Liver (tissue), 9 donors: Measurements from ENCODE around the gene BICRA. TPM values are rescaled to one million over a fixed set of nuclear protein-coding genes. Genes with fewer than 3 reads are reported as not detected.

Source experiments
- DNase-seq: peaks from one replicate; pipeline ENCODE4 v3.0.0-alpha.2; 2017; ENCODE audit warnings: low spot score
- H3K27ac ChIP-seq, 2 donors: one replicate each; pipeline ENCODE4 v1.7.0; 2013; ENCODE audit warnings: inconsistent platforms in 2 of 2, low read length in 2 of 2, control low read depth in 1 of 2, low read depth in 1 of 2, mild to moderate bottlenecking in 1 of 2
- H3K27me3 ChIP-seq, 4 donors: one replicate each; pipeline versions ENCODE4 v1.6.1 to v1.7.0; 2013; ENCODE audit warnings: low read length in 3 of 4, inconsistent platforms in 1 of 4, mild to moderate bottlenecking in 1 of 4, moderate library complexity in 1 of 4; ENCODE audit not compliant: control insufficient read depth in 4 of 4, insufficient read depth in 4 of 4
- H3K36me3 ChIP-seq, 4 donors: one replicate each; pipeline versions ENCODE4 v1.6.1 to v1.7.0; 2013; ENCODE audit warnings: low read length in 3 of 4, mild to moderate bottlenecking in 3 of 4, low read depth in 1 of 4, moderate library complexity in 1 of 4; ENCODE audit not compliant: control insufficient read depth in 4 of 4, insufficient read depth in 3 of 4
- H3K4me1 ChIP-seq, 4 donors: one replicate each; pipeline versions ENCODE4 v1.6.1 to v1.7.0; 2013; ENCODE audit warnings: low read length in 3 of 4, mild to moderate bottlenecking in 3 of 4, moderate library complexity in 1 of 4; ENCODE audit not compliant: control insufficient read depth in 4 of 4, insufficient read depth in 4 of 4
- H3K4me3 ChIP-seq, 3 donors: one replicate each; pipeline versions ENCODE4 v1.6.1 to v1.7.0; 2013; ENCODE audit warnings: low read length in 3 of 3, control low read depth in 1 of 3, low read depth in 1 of 3, mild to moderate bottlenecking in 1 of 3
- H3K9ac ChIP-seq, 2 donors: one replicate each; pipeline ENCODE4 v1.7.0; 2013; ENCODE audit warnings: low read length in 2 of 2, mild to moderate bottlenecking in 2 of 2, moderate library complexity in 2 of 2, control low read depth in 1 of 2, low read depth in 1 of 2
- H3K9me3 ChIP-seq, 4 donors: one replicate each; pipeline versions ENCODE4 v1.6.1 to v1.7.0; 2013; ENCODE audit warnings: low read length in 3 of 4; ENCODE audit not compliant: control insufficient read depth in 4 of 4
- ATF3 ChIP-seq: IDR thresholded peaks from 2 replicates; pipeline ENCODE4 v1.6.1; 2016; ENCODE audit warnings: antibody characterized with exemption
- CTCF ChIP-seq: fragments of 150-350 bp; IDR thresholded peaks from 2 replicates; pipeline ENCODE4 v1.5.1; 2017; ENCODE audit warnings: improper control_type of control experiment, low read depth, low read length; ENCODE audit not compliant: missing input control
- EGR1 ChIP-seq, 2 donors: IDR thresholded peaks; 2 replicates each; pipeline ENCODE4 v1.6.1; 2016 to 2018; ENCODE audit warnings: antibody characterized with exemption in 2 of 2, low read depth in 2 of 2
- FOXA1 ChIP-seq: IDR thresholded peaks from 2 replicates; pipeline ENCODE4 v1.6.1; 2016; ENCODE audit warnings: antibody characterized with exemption
- FOXA2 ChIP-seq: IDR thresholded peaks from 2 replicates; pipeline ENCODE4 v1.6.1; 2016; ENCODE audit warnings: antibody characterized with exemption
- GABPA ChIP-seq, 2 donors: IDR thresholded peaks in 1 of 2; conservative IDR thresholded peaks in 1 of 2; 2 replicates each; pipeline ENCODE4 v1.6.1; 2016; ENCODE audit warnings: antibody characterized with exemption in 2 of 2, mild to moderate bottlenecking in 1 of 2, moderate library complexity in 1 of 2
- HNF4A ChIP-seq, 2 donors: conservative IDR thresholded peaks; 2 replicates each; pipeline ENCODE4 v1.6.1; 2016; ENCODE audit warnings: antibody characterized with exemption in 2 of 2, mild to moderate bottlenecking in 2 of 2
- HNF4G ChIP-seq: IDR thresholded peaks from 2 replicates; pipeline ENCODE4 v1.6.1; 2016; ENCODE audit warnings: antibody characterized with exemption
- JUND ChIP-seq, 2 donors: IDR thresholded peaks; 2 replicates each; pipeline ENCODE4 v1.6.1; 2016; ENCODE audit warnings: antibody characterized with exemption in 2 of 2
- MAX ChIP-seq: IDR thresholded peaks from 2 replicates; pipeline ENCODE4 v1.6.1; 2016; ENCODE audit warnings: antibody characterized with exemption
- NR2F2 ChIP-seq: IDR thresholded peaks from 2 replicates; pipeline ENCODE4 v1.6.1; 2016; ENCODE audit warnings: antibody characterized with exemption
- RAD21 ChIP-seq, 2 donors: IDR thresholded peaks; 2 replicates each; pipeline ENCODE4 v1.6.1; 2016; ENCODE audit warnings: antibody characterized with exemption in 2 of 2, mild to moderate bottlenecking in 2 of 2
- REST ChIP-seq: IDR thresholded peaks from 2 replicates; pipeline ENCODE4 v1.6.1; 2016; ENCODE audit warnings: antibody characterized with exemption, mild to moderate bottlenecking
- RXRA ChIP-seq, 2 donors: IDR thresholded peaks; 2 replicates each; pipeline ENCODE4 v1.6.1; 2017 to 2018; ENCODE audit warnings: antibody characterized with exemption in 2 of 2, mild to moderate bottlenecking in 1 of 2
- SP1 ChIP-seq: IDR thresholded peaks from 2 replicates; pipeline ENCODE4 v1.6.1; 2018; ENCODE audit warnings: antibody characterized with exemption, mild to moderate bottlenecking
- TAF1 ChIP-seq: conservative IDR thresholded peaks from 2 replicates; pipeline ENCODE4 v1.6.1; 2016; ENCODE audit warnings: antibody characterized with exemption, mild to moderate bottlenecking
- YY1 ChIP-seq: IDR thresholded peaks from 2 replicates; pipeline ENCODE4 v1.6.1; 2016; ENCODE audit warnings: antibody characterized with exemption, mild to moderate bottlenecking
- ZBTB33 ChIP-seq: IDR thresholded peaks from 2 replicates; pipeline ENCODE4 v1.6.1; 2016; ENCODE audit warnings: antibody characterized with exemption
- WGBS: extraction: QIAGEN DNeasy Blood & Tissue Kit; methylation state at CpG from one replicate; pipeline ENCODE4 v1.1.7; 2013; 5-methylcytosine and 5-hydroxymethylcytosine counted together
- polyA plus RNA-seq, 2 donors: library from polyadenylated mRNA; stranded (reverse) in 1 of 2; unstranded in 1 of 2; fragments of 200-250 nt in 1 of 2; fragments of >200 nt in 1 of 2; fragmentation: Nextera tagmentation in 1 of 2; extraction: Ambion mirVana in 1 of 2; gene quantifications; one replicate each; pipeline versions ENCODE4 v1.2.1 to v1.2.3, GENCODE V29; 2013 to 2015
- total RNA-seq, 2 donors: library from RNA; depleted of rRNA; stranded (reverse); fragments of >200 nt; gene quantifications; one replicate each; pipeline ENCODE4 v1.2.3, GENCODE V29; 2014
- donor health status: healthy.
- donor health status: healthy.
- donor health status: healthy.
- donor health status: healthy.
- donor health status: healthy.

Gene BICRA
- total and polyA plus RNA-seq, 4 donors, result 0.63 to 8.9 (median 3.0) TPM

- H3K27ac ChIP-seq, result peak overlapping the region; percentile 65 to 89
- no peak for DNase-seq
- TF ChIP-seq CTCF (no peak), RAD21 (IDR thresholded peaks at IDR 0.05) (no peak), FOXA1 (no peak), GABPA (IDR thresholded peaks at IDR 0.05 in 1 of 2, conservative IDR thresholded peaks at IDR 0.05 in 1 of 2) (no peak)
- WGBS, result 64% methylated on average over 13 of the region's 13 CpGs
- no peak overlapping the region for H3K4me3 ChIP-seq
- H3K27me3 ChIP-seq, result no peaks in the 10 kb centered on the region
- H3K9me3 ChIP-seq, result no peaks in the 10 kb centered on the region
- peaks cover 5 to 20% (median 11%) of the 10 kb centered on the region in 4 donors for H3K4me1 ChIP-seq
- peak overlapping the region in 1 of 2 donors; percentile 45 for H3K9ac ChIP-seq
- H3K36me3 ChIP-seq, result peaks cover 0 to 3% (median 2%) of the 10 kb centered on the region in 4 donors
These were observed 133.7 kb downstream of the BICRA start for GRCh38 chr19:47742634-47743033.

- Histone ChIP-seq H3K4me1 (peaks cover 5 to 20% (median 11%) of the 10 kb centered on the region in 4 donors), H3K27me3 (no peaks in the 10 kb centered on the region), H3K9ac (peak within 1 kb of the TSS; percentile 50 to 73), H3K4me3 (peak within 1 kb of the TSS; percentile 60 to 80 (median 71)), H3K36me3 (peaks cover 8 to 18% (median 10%) of the 10 kb centered on the region in 4 donors), H3K27ac (peak within 1 kb of the TSS; percentile 91 to 98), H3K9me3 (no peaks in the 10 kb centered on the region)
- peak; percentile 78 for TF ChIP-seq TAF1
- no peak for TF ChIP-seq NR2F2
- no peak for TF ChIP-seq JUND (IDR thresholded peaks at IDR 0.05)
- no peak for TF ChIP-seq HNF4G
- TF ChIP-seq FOXA1, result peak; percentile 30
- TF ChIP-seq HNF4A (conservative IDR thresholded peaks at IDR 0.05), result peak in 1 of 2 donors; percentile 13
- peak in 1 of 2 donors; percentile 63 for TF ChIP-seq EGR1 (IDR thresholded peaks at IDR 0.05; ENCODE audit: low read depth in 2 of 2)
- no peak for TF ChIP-seq CTCF
- no peak for TF ChIP-seq RAD21 (IDR thresholded peaks at IDR 0.05)
- TF ChIP-seq ATF3, result no peak
- peak; percentile 85 for TF ChIP-seq REST
- TF ChIP-seq YY1, result peak; percentile 100
- peak; percentile 3 to 17 for TF ChIP-seq RXRA (IDR thresholded peaks at IDR 0.05)
- TF ChIP-seq GABPA (IDR thresholded peaks at IDR 0.05 in 1 of 2, conservative IDR thresholded peaks at IDR 0.05 in 1 of 2), result peak; percentile 85 to 96
- peak; percentile 40 for TF ChIP-seq SP1
- TF ChIP-seq ZBTB33, result peak; percentile 75
- TF ChIP-seq FOXA2, result no peak
- no peak for TF ChIP-seq MAX
- 4% methylated on average over 53 of the region's 53 CpGs for WGBS
- peak; percentile 98 for DNase-seq
These were observed 136.3 kb downstream of the BICRA start, which contains the start of gene NOP53 for GRCh38 chr19:47745010-47745901. Gene NOP53, plus strand, starts transcription at chr19:47745546. Its CDS starts 14 bp downstream, at chr19:47745560.
